ENCODE measurements around the gene HNRNPF. TPM values are rescaled to one million over a fixed set of nuclear protein-coding genes. Genes with fewer than 3 reads are reported as not detected.

HNRNPF gene
- total and polyA plus RNA-seq, 12 donors: 48.7 to 207 (median 139) TPM

DNA sequence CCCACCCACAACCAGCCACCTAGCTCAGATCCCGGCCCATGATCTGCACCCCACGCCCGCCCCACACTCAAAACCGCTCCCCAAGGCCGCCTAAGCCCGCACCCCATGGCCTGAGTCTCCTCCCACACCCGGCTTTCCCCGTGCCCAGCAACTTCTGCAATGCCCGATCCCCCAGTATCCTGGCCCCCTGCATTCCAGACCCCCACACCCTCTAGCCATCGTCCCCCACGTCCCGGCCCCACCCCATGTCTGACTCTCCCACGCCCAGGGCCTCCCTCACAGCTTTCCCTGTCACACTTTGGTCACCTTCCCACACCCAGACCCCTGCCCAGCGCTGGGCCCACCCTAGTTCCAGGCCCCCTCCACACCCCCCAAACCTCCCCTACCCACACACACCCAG, 57.7 kb downstream of the HNRNPF start:
- intact Hi-C loops (cut with DNase I): no loop called here
- Histone ChIP-seq H3K27ac (no peak overlapping the region), H3K9me3 (replicated peaks in 1 of 3) (no peaks in the 10 kb centered on the region), H3K4me3 (no peak overlapping the region), H3K4me1 (replicated peaks in 1 of 2) (peaks cover 5 to 13% of the 10 kb centered on the region in 2 donors), H3K27me3 (peaks cover 4% of the 10 kb centered on the region), H3K36me3 (replicated peaks in 1 of 2) (no peaks in the 10 kb centered on the region)
- TF ChIP-seq POLR2A (IDR thresholded peaks at IDR 0.05): no peak
- TF ChIP-seq, protein P1, sequence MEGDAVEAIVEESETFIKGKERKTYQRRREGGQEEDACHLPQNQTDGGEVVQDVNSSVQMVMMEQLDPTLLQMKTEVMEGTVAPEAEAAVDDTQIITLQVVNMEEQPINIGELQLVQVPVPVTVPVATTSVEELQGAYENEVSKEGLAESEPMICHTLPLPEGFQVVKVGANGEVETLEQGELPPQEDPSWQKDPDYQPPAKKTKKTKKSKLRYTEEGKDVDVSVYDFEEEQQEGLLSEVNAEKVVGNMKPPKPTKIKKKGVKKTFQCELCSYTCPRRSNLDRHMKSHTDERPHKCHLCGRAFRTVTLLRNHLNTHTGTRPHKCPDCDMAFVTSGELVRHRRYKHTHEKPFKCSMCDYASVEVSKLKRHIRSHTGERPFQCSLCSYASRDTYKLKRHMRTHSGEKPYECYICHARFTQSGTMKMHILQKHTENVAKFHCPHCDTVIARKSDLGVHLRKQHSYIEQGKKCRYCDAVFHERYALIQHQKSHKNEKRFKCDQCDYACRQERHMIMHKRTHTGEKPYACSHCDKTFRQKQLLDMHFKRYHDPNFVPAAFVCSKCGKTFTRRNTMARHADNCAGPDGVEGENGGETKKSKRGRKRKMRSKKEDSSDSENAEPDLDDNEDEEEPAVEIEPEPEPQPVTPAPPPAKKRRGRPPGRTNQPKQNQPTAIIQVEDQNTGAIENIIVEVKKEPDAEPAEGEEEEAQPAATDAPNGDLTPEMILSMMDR (IDR thresholded peaks at IDR 0.05): no peak
- WGBS, 4 donors: 54 to 65% (median 59%) methylated on average over 11 to 14 of the region's 14 CpGs
- no peak for DNase-seq

DNA sequence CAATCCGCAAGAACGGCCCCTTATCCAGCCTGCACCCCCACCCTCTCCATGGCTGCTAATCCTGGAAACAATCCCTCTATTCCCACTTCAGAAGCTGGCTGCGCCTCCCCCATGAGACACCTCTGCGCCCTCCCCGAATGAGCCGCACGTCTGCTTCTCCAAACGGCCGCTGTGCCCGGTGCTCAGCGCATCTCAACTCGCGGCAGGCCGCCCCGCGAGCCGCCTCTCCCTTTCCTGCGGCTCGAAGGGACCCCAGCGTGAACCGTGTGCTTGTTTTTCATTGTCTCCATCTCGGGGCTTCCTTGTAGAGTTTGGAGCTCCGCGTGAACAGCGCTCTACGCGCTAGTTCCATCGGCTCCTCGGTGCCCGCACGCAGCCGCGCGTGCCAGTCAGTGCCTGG, 58.3 kb downstream of the HNRNPF start:
- TF ChIP-seq, protein P1 (IDR thresholded peaks at IDR 0.05): no peak
- intact Hi-C loops (cut with DNase I): no loop called here
- Histone ChIP-seq H3K36me3 (replicated peaks in 1 of 2) (no peaks in the 10 kb centered on the region), H3K27ac (no peak overlapping the region), H3K27me3 (peaks cover 4% of the 10 kb centered on the region), H3K9me3 (replicated peaks in 1 of 3) (no peaks in the 10 kb centered on the region), H3K4me3 (no peak overlapping the region), H3K4me1 (replicated peaks in 1 of 2) (peaks cover 5 to 13% of the 10 kb centered on the region in 2 donors)
- no peak for DNase-seq
- WGBS, 4 donors: 33 to 37% (median 36%) methylated on average over 31 to 34 of the region's 34 CpGs

DNA sequence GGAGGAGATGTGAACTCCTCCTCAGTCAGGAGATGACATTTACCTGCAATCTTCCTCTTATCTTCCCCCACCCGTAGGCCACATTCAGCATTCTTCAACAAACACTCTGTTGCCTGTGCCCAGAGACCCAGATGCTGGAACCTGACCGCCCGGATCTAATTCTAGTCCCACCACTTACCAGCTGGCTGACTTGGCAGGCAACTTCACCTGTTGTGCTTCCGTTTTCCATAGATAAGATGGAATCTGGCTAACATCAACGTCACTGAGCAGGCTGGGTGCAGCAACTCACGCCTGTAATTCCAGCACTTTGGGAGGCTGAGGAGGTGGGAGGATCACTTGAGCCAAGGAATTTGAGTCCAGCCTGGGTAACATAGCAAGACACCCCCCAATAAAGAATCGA, 58.8 kb downstream of the HNRNPF start:
- Histone ChIP-seq H3K9me3 (replicated peaks in 1 of 3) (no peaks in the 10 kb centered on the region), H3K36me3 (replicated peaks in 1 of 2) (no peaks in the 10 kb centered on the region), H3K27ac (no peak overlapping the region), H3K4me3 (no peak overlapping the region), H3K4me1 (replicated peaks in 1 of 2) (peaks cover 5 to 13% of the 10 kb centered on the region in 2 donors), H3K27me3 (peaks cover 4% of the 10 kb centered on the region)
- DNase-seq: no peak
- intact Hi-C loops (cut with DNase I): no loop called here
- no peak for TF ChIP-seq POLR2A (IDR thresholded peaks at IDR 0.05)
- TF ChIP-seq, protein P1 (IDR thresholded peaks at IDR 0.05): no peak
- WGBS, 4 donors: 66 to 78% (median 72%) methylated on average over 6 to 7 of the region's 7 CpGs

DNA sequence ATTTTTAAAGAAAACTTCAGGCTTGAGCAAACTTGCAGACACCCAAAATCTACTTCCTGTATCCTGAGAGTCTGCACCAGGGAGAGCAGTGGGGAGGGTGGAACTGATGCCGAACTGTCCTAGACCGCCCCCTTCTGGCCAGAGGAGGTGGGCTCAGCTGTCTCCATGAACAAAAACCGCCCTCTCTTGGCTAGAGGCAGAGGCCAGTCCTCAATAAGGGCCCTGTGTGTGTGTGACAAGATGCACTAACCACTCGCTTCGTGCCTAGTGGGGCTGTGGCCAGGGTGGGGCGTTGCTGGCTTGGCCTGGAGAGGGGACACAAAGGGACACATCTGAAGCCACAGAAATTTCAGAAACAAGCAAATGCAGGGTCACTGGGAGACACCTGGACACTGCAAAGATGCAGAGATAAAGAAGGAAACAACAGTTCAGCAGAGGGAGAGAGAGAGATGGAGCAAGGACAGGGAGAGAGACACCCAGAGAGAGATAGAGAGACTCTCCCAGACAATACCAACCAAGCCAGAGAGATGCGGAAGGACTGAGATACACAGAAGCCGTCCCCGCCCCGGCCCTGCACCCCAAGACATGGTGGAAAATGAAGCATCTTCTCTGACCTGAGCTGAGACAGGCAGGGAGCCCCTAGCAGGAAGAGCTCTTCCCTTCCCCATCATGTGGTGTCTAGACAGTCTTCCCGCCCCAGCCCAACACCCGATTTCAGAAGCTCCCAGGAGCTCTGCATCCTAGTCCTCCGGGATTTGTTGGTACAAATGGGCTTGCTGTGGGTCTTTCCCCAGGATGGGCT, 60.3 kb downstream of the HNRNPF start:
- H3K4me3 ChIP-seq: no peak overlapping the region
- H3K9me3 ChIP-seq (replicated peaks in 1 of 3): no peaks in the 10 kb centered on the region
- intact Hi-C loops (cut with DNase I): loop anchor here (2.0 to 10.0 kb wide), 2 partner anchors 54 kb away; no protein-coding TSS in a partner anchor
- H3K27me3 ChIP-seq: peaks cover 4% of the 10 kb centered on the region
- 45 to 55% (median 52%) methylated on average over 12 to 13 of the region's 13 CpGs for WGBS, 4 donors
- peaks cover 0 to 4% of the 10 kb centered on the region in 2 donors for H3K4me1 ChIP-seq (replicated peaks in 1 of 2)
- no peaks in the 10 kb centered on the region for H3K36me3 ChIP-seq (replicated peaks in 1 of 2)
- DNase-seq: peak; percentile 82 to 93 (median 86)
- no peak overlapping the region for H3K27ac ChIP-seq
- TF ChIP-seq, protein P1 (IDR thresholded peaks at IDR 0.05): peak; percentile 84 to 94 (median 88)
- no peak for TF ChIP-seq POLR2A (IDR thresholded peaks at IDR 0.05)
